ENCODE data around the gene SRP68. TPM values are rescaled to one million over a fixed set of nuclear protein-coding genes. Genes with fewer than 3 reads are reported as not detected.

SRP68 gene
- total and polyA plus RNA-seq, 2 of the 8 experiments (the other 6 are each of a cell fraction or from before 2014, with no cell fraction given) = 57.7 to 83.5 TPM

DNA sequence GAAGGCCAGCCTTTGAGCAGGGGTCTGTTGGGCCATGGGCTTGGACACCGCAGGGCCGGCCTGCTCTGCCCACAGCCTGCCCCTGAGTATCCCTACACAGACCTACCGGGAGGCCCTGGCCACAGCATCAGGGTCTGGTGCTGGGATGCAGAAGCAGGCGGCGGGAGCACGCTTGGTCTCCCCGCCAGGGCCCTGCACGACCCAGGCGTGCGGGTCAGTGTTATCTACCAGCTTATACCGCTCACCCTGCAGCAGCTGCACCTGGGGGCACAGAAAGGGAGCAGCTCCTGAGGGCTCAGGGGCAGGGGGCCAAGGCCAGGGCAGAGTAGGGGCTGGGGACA is 54.0 kb downstream of the SRP68 start:
- Histone ChIP-seq H2BK15ac (ENCODE audit: low read length) (no peak overlapping the region), H2AK5ac (ENCODE audit: low read depth, low read length) (no peak overlapping the region), H3K4ac (replicated peaks; ENCODE audit: insufficient read length, low read depth, low read length) (no peak overlapping the region), H3K4me1 (replicated peaks in 1 of 4; ENCODE audit: control insufficient read depth in 3 of 4, insufficient read depth in 4 of 4, low read length in 3 of 4) (peaks cover 0 to 2% (median under 1%) of the 10 kb centered on the region in 4 experiments; a peak in 3 of 7 replicates), H2BK12ac (ENCODE audit: low read depth, low read length) (no peak overlapping the region), H3K23me2 (ENCODE audit: low read depth, low read length) (no peaks in the 10 kb centered on the region), H2BK5ac (ENCODE audit: low read depth, low read length) (no peak overlapping the region), H3K23ac (ENCODE audit: insufficient read length) (no peak overlapping the region), H3K4me2 (ENCODE audit: insufficient read depth in 1 of 2, low read depth in 2 of 2, low read length in 2 of 2) (no peak overlapping the region), H3K56ac (replicated peaks; ENCODE audit: insufficient read length, low read depth, low read length) (no peak overlapping the region), H3K4me3 (ENCODE audit: extremely low read depth in 1 of 4, insufficient read depth in 2 of 4, low read depth in 3 of 4, low read length in 4 of 4) (no peak overlapping the region), H4K91ac (replicated peaks; ENCODE audit: insufficient read length, low read length) (no peak overlapping the region), H3K18ac (ENCODE audit: extremely low read depth, low read length) (no peak overlapping the region), H2BK120ac (replicated peaks; ENCODE audit: low read depth, low read length) (no peak overlapping the region), H3K27ac (ENCODE audit: low read depth, low read length) (no peak overlapping the region), H3K36me3 (ENCODE audit: control insufficient read depth in 2 of 4, insufficient read depth in 4 of 4, low read length in 3 of 4) (no peaks in the 10 kb centered on the region), H4K20me1 (replicated peaks in 1 of 2; ENCODE audit: control insufficient read depth in 1 of 2, insufficient read depth in 2 of 2, low read length in 2 of 2) (no peaks in the 10 kb centered on the region), H3K79me1 (ENCODE audit: low read depth, low read length) (no peaks in the 10 kb centered on the region), H2BK20ac (ENCODE audit: low read length) (no peak overlapping the region), H2AFZ (ENCODE audit: low read length) (no peak overlapping the region), H3K27me3 (replicated peaks in 1 of 4; ENCODE audit: control insufficient read depth in 3 of 4, extremely low read depth in 1 of 4, insufficient read depth in 3 of 4, low read length in 3 of 4) (no peaks in the 10 kb centered on the region; a peak in 1 of 7 replicates), H3K79me2 (ENCODE audit: control insufficient read depth in 1 of 2, insufficient read depth in 2 of 2, low read length in 2 of 2) (no peaks in the 10 kb centered on the region), H4K8ac (ENCODE audit: extremely low read depth, insufficient read depth, low read length) (0 out of 2 replicates have a peak overlapping the region, but pooled peaks have one; percentile 45), H3K14ac (ENCODE audit: insufficient read length) (no peak overlapping the region), H3K9ac (replicated peaks in 1 of 4; ENCODE audit: extremely low read depth in 1 of 4, low read depth in 3 of 4, low read length in 3 of 4) (no peak overlapping the region), H4K5ac (ENCODE audit: insufficient read length, low read depth, low read length) (no peak overlapping the region), H3K9me3 (ENCODE audit: insufficient read depth in 2 of 2, low read depth in 1 of 2, low read length in 1 of 2) (no peaks in the 10 kb centered on the region)
- no peak for TF ChIP-seq CBX8 (IDR thresholded peaks at IDR 0.05; ENCODE audit: borderline replicate concordance, low read depth, low read length)
- no peak for TF ChIP-seq KDM4A (IDR thresholded peaks at IDR 0.05; ENCODE audit: low read depth, low read length, severe bottlenecking)
- TF ChIP-seq BACH1 (IDR thresholded peaks at IDR 0.05; ENCODE audit: low read length) = no peak
- TF ChIP-seq RNF2 (IDR thresholded peaks at IDR 0.05; ENCODE audit: borderline replicate concordance, low read depth, low read length, missing control alignments, poor library complexity, severe bottlenecking) = no peak
- TF ChIP-seq SRF (IDR thresholded peaks at IDR 0.05; ENCODE audit: low read depth, low read length) = no peak
- no peak for TF ChIP-seq YY1 (IDR thresholded peaks at IDR 0.05; ENCODE audit: low read depth, low read length)
- TF ChIP-seq, protein P1, sequence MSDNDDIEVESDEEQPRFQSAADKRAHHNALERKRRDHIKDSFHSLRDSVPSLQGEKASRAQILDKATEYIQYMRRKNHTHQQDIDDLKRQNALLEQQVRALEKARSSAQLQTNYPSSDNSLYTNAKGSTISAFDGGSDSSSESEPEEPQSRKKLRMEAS (IDR thresholded peaks at IDR 0.05) = no peak
- ChIA-PET CTCF (ENCODE audit: partially characterized antibody) (interaction anchor here (0.6 to 32.0 kb wide), 8 partner anchors 13 to 393 kb away, joined by 3 to 885 read pairs (median 7); partner anchors contain the start of genes CDK3, EVPL, MRPL38 and TRIM65), POLR2A (ENCODE audit: partially characterized antibody) (interaction anchor here (1.0 to 1.9 kb wide), 3 partner anchors 11 to 62 kb away, joined by 3 to 6 read pairs (median 3); no protein-coding TSS in a partner anchor)
- 83% methylated on average over 11 of the region's 11 CpGs; no CpG with 5 or more reads in 1 of the 2 experiments for WGBS, 2 experiments (ENCODE audit: extremely low coverage in 1 of 2, insufficient coverage in 1 of 2, insufficient read length in 1 of 2, insufficient replicate concordance in 2 of 2, low coverage in 1 of 2, low lambda C conversion rate in 2 of 2, missing lambda C conversion rate in 1 of 2)
- no peak for FAIRE-seq
- no peak for DNase-seq (ENCODE audit: low read depth in 1 of 2, low spot score in 2 of 2)

All from H1 (cell line).